ENCODE results near the gene HABP2.

Gene HABP2

GRCh38 chr10:113552701-113553100 is at the start of gene HABP2:
Gene HABP2 (plus strand): TSS chr10:113553053. CDS start chr10:113553122, 69 bp downstream.
- DNase-seq (ENCODE audit: low spot score) = no peak

GRCh38 chr10:113503930-113504329 is 48.9 kb upstream of the HABP2 start:
- DNase-seq (ENCODE audit: low spot score) = no peak

GRCh38 chr10:113504423-113504822 is 48.4 kb upstream of the HABP2 start:
- no peak for DNase-seq (ENCODE audit: low spot score)

GRCh38 chr10:113506476-113506875 is 46.4 kb upstream of the HABP2 start:
- no peak for DNase-seq (ENCODE audit: low spot score)

- DNase-seq (ENCODE audit: low spot score) = no peak
These were observed 41.4 kb upstream of the HABP2 start for GRCh38 chr10:113511419-113511818.

- DNase-seq (ENCODE audit: low spot score) = no peak
These were observed 37.7 kb upstream of the HABP2 start for GRCh38 chr10:113515161-113515560.

GRCh38 chr10:113515601-113516000 is 37.3 kb upstream of the HABP2 start:
- no peak for DNase-seq (ENCODE audit: low spot score)

- no peak for DNase-seq (ENCODE audit: low spot score)
These were observed 36.8 kb upstream of the HABP2 start for GRCh38 chr10:113516061-113516460.

GRCh38 chr10:113517165-113517900 is 35.5 kb upstream of the HABP2 start:
- DNase-seq (ENCODE audit: low spot score) = no peak

GRCh38 chr10:113517901-113518260 is 35.0 kb upstream of the HABP2 start:
- no peak for DNase-seq (ENCODE audit: low spot score)

GRCh38 chr10:113518415-113518814 is 34.4 kb upstream of the HABP2 start:
- DNase-seq (ENCODE audit: low spot score) = no peak

GRCh38 chr10:113518816-113519591 is 33.8 kb upstream of the HABP2 start:
- DNase-seq (ENCODE audit: low spot score) = no peak

- DNase-seq (ENCODE audit: low spot score) = no peak
These were observed 33.2 kb upstream of the HABP2 start for GRCh38 chr10:113519681-113520115.

- DNase-seq (ENCODE audit: low spot score) = no peak
These were observed 32.6 kb upstream of the HABP2 start for GRCh38 chr10:113520261-113520660.

- peak; percentile 12 for DNase-seq (ENCODE audit: low spot score)
These were observed 32.0 kb upstream of the HABP2 start for GRCh38 chr10:113520690-113521474.

GRCh38 chr10:113521475-113521795 is 31.4 kb upstream of the HABP2 start:
- DNase-seq (ENCODE audit: low spot score) = no peak

- no peak for DNase-seq (ENCODE audit: low spot score)
These were observed 30.4 kb upstream of the HABP2 start for GRCh38 chr10:113522460-113522859.

GRCh38 chr10:113523071-113523470 is 29.8 kb upstream of the HABP2 start:
- DNase-seq (ENCODE audit: low spot score) = no peak

GRCh38 chr10:113523628-113524027 is 29.2 kb upstream of the HABP2 start:
- no peak for DNase-seq (ENCODE audit: low spot score)

- no peak for DNase-seq (ENCODE audit: low spot score)
These were observed 28.7 kb upstream of the HABP2 start for GRCh38 chr10:113524120-113524519.

- no peak for DNase-seq (ENCODE audit: low spot score)
These were observed 28.0 kb upstream of the HABP2 start for GRCh38 chr10:113524539-113525490.

GRCh38 chr10:113525713-113526112 is 27.1 kb upstream of the HABP2 start:
- no peak for DNase-seq (ENCODE audit: low spot score)
